ENCODE measurements around the gene PAWR. TPM values are rescaled to one million over a fixed set of nuclear protein-coding genes. Genes with fewer than 3 reads are reported as not detected.

PAWR gene
- total and polyA plus RNA-seq, 2 experiments from 2014 or later: 149 to 180 TPM

DNA sequence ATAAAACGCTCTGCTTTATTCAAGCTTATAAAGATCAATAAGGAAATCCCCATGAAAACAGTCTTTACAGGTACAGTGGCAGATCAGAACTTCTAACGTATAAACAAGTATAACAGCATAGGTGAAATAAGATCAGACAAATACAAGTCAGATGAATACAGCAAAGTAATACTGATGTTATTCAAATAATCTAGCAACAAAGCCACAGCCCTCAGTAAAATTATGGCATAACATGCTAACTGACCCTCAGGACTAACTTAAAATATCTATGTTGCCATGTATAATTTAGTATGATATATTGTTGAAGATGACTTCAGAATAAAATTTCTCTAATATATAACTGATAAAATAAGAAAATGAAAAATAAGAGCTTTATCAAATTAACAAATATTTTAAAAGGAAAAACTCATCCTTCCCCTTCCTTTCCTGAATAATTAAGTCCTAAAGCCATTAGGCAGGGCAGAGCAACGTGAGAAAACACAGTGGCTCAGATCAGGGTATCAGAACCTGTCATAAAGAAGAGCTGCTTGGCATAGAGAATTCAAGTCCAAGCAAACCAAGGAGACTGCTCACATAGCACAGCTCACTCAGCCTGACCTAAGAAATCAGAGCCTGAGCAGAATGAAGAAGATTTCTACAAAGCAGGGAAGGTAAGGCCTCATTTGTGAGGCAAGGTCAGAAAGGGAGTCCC lies 70.7 kb downstream of the PAWR start:
- Mint-ChIP-seq H3K27me3 (ENCODE audit: insufficient read depth, low read depth, poor library complexity) (peaks cover 9% of the 10 kb centered on the region), H3K4me1 (peaks cover 46% of the 10 kb centered on the region)
- DNase-seq (ENCODE audit: low spot score): no peak

DNA sequence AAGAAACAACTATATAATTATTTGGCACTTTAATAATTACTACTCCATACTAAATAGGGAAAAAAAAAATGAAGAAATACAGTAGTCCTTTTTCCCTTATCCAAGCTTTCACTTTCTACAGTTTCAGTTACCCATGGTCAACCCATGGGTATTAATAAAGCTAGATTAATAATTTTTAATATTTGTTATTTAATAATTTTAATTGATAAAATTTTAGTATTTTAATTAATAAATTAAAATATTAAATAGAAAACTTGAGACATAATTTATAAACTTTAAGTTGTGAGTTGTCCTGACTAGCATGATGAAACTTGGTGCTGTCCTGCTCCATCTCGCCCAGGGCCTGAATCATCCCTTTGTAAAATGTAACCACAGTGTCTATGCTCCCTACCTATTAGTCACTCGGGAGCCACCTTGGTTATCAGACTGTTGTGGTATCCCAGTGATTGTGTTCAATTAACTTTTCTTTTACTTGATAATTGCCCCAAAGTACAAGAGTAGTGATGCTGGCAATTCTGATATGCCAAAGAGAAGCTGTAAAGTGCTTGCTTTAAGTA lies 71.8 kb downstream of the PAWR start:
- no peak for TF ChIP-seq NANOG (IDR thresholded peaks at IDR 0.05; ENCODE audit: borderline replicate concordance)
- no peak for TF ChIP-seq JUNB (IDR thresholded peaks at IDR 0.05; ENCODE audit: unreplicated experiment)
- TF ChIP-seq, protein P1, sequence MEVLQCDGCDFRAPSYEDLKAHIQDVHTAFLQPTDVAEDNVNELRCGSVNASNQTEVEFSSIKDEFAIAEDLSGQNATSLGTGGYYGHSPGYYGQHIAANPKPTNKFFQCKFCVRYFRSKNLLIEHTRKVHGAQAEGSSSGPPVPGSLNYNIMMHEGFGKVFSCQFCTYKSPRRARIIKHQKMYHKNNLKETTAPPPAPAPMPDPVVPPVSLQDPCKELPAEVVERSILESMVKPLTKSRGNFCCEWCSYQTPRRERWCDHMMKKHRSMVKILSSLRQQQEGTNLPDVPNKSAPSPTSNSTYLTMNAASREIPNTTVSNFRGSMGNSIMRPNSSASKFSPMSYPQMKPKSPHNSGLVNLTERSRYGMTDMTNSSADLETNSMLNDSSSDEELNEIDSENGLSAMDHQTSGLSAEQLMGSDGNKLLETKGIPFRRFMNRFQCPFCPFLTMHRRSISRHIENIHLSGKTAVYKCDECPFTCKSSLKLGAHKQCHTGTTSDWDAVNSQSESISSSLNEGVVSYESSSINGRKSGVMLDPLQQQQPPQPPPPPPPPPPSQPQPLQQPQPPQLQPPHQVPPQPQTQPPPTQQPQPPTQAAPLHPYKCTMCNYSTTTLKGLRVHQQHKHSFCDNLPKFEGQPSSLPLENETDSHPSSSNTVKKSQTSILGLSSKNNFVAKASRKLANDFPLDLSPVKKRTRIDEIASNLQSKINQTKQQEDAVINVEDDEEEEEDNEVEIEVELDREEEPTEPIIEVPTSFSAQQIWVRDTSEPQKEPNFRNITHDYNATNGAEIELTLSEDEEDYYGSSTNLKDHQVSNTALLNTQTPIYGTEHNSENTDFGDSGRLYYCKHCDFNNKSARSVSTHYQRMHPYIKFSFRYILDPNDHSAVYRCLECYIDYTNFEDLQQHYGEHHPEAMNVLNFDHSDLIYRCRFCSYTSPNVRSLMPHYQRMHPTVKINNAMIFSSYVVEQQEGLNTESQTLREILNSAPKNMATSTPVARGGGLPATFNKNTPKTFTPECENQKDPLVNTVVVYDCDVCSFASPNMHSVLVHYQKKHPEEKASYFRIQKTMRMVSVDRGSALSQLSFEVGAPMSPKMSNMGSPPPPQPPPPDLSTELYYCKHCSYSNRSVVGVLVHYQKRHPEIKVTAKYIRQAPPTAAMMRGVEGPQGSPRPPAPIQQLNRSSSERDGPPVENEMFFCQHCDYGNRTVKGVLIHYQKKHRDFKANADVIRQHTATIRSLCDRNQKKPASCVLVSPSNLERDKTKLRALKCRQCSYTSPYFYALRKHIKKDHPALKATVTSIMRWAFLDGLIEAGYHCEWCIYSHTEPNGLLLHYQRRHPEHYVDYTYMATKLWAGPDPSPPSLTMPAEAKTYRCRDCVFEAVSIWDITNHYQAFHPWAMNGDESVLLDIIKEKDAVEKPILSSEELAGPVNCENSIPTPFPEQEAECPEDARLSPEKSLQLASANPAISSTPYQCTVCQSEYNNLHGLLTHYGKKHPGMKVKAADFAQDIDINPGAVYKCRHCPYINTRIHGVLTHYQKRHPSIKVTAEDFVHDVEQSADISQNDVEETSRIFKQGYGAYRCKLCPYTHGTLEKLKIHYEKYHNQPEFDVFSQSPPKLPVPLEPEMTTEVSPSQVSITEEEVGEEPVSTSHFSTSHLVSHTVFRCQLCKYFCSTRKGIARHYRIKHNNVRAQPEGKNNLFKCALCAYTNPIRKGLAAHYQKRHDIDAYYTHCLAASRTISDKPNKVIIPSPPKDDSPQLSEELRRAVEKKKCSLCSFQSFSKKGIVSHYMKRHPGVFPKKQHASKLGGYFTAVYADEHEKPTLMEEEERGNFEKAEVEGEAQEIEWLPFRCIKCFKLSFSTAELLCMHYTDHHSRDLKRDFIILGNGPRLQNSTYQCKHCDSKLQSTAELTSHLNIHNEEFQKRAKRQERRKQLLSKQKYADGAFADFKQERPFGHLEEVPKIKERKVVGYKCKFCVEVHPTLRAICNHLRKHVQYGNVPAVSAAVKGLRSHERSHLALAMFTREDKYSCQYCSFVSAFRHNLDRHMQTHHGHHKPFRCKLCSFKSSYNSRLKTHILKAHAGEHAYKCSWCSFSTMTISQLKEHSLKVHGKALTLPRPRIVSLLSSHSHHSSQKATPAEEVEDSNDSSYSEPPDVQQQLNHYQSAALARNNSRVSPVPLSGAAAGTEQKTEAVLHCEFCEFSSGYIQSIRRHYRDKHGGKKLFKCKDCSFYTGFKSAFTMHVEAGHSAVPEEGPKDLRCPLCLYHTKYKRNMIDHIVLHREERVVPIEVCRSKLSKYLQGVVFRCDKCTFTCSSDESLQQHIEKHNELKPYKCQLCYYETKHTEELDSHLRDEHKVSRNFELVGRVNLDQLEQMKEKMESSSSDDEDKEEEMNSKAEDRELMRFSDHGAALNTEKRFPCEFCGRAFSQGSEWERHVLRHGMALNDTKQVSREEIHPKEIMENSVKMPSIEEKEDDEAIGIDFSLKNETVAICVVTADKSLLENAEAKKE (CRISPR knock-in tag; IDR thresholded peaks at IDR 0.05): no peak
- no peak for TF ChIP-seq EZH2phosphoT487 (IDR thresholded peaks at IDR 0.05; ENCODE audit: unreplicated experiment)
- no peak for TF ChIP-seq CREB1 (CRISPR knock-in tag; IDR thresholded peaks at IDR 0.05; ENCODE audit: low read depth)
- no peak for TF ChIP-seq POLR2AphosphoS5 (IDR thresholded peaks at IDR 0.05; ENCODE audit: low read depth)
- no peak for TF ChIP-seq STAT1 (IDR thresholded peaks at IDR 0.05; ENCODE audit: unreplicated experiment)
- ATAC-seq (no peak), DNase-seq (ENCODE audit: low spot score) (no peak)
- Histone ChIP-seq H4K20me1 (replicated peaks; ENCODE audit: insufficient read depth) (peaks cover 31% of the 10 kb centered on the region), H2AFZ (no peak overlapping the region), H3K79me2 (replicated peaks; ENCODE audit: insufficient read depth) (peaks cover 99% of the 10 kb centered on the region), H3K36me3 (ENCODE audit: insufficient read depth) (peaks cover 13% of the 10 kb centered on the region), H3K4me1 (ENCODE audit: insufficient read depth) (peaks cover 29% of the 10 kb centered on the region), H3K4me3 (no peak overlapping the region), H3K9me2 (ENCODE audit: insufficient read depth) (no peaks in the 10 kb centered on the region), H3K27me3 (ENCODE audit: insufficient read depth) (no peaks in the 10 kb centered on the region), H3F3A (replicated peaks; ENCODE audit: low read depth) (no peaks in the 10 kb centered on the region), H3K27ac (ENCODE audit: low read depth) (peak overlapping the region; percentile 26; the same call in 1 of the 2 replicates), H3K4me2 (no peak overlapping the region)
- H3K27me3 Mint-ChIP-seq (ENCODE audit: insufficient read depth, low read depth, poor library complexity): peaks cover 9% of the 10 kb centered on the region
- H3K36me3 Mint-ChIP-seq (ENCODE audit: low read depth): peaks cover 37% of the 10 kb centered on the region
- no peak overlapping the region for H3K4me3 Mint-ChIP-seq
- H3K4me1 Mint-ChIP-seq: peaks cover 36% of the 10 kb centered on the region
- no peak overlapping the region for H3K27ac Mint-ChIP-seq
- H3K9me3 Mint-ChIP-seq: no peaks in the 10 kb centered on the region

More for the DNA sequence above, 70.7 kb downstream of the PAWR start:
- H3K36me3 Mint-ChIP-seq (ENCODE audit: low read depth): peaks cover 32% of the 10 kb centered on the region
- TF ChIP-seq, protein P2, sequence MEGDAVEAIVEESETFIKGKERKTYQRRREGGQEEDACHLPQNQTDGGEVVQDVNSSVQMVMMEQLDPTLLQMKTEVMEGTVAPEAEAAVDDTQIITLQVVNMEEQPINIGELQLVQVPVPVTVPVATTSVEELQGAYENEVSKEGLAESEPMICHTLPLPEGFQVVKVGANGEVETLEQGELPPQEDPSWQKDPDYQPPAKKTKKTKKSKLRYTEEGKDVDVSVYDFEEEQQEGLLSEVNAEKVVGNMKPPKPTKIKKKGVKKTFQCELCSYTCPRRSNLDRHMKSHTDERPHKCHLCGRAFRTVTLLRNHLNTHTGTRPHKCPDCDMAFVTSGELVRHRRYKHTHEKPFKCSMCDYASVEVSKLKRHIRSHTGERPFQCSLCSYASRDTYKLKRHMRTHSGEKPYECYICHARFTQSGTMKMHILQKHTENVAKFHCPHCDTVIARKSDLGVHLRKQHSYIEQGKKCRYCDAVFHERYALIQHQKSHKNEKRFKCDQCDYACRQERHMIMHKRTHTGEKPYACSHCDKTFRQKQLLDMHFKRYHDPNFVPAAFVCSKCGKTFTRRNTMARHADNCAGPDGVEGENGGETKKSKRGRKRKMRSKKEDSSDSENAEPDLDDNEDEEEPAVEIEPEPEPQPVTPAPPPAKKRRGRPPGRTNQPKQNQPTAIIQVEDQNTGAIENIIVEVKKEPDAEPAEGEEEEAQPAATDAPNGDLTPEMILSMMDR (conservative IDR thresholded peaks at IDR 0.05; ENCODE audit: low read depth in 2 of 2): no peak
- TF ChIP-seq, protein P3, sequence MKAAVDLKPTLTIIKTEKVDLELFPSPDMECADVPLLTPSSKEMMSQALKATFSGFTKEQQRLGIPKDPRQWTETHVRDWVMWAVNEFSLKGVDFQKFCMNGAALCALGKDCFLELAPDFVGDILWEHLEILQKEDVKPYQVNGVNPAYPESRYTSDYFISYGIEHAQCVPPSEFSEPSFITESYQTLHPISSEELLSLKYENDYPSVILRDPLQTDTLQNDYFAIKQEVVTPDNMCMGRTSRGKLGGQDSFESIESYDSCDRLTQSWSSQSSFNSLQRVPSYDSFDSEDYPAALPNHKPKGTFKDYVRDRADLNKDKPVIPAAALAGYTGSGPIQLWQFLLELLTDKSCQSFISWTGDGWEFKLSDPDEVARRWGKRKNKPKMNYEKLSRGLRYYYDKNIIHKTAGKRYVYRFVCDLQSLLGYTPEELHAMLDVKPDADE (IDR thresholded peaks at IDR 0.05): no peak
- TF ChIP-seq ZNF114 (CRISPR knock-in tag; IDR thresholded peaks at IDR 0.05): no peak
- TF ChIP-seq CREB1 (CRISPR knock-in tag; IDR thresholded peaks at IDR 0.05; ENCODE audit: low read depth): no peak
- no peak for TF ChIP-seq ZNF331 (CRISPR knock-in tag; IDR thresholded peaks at IDR 0.05; ENCODE audit: low read depth)
- TF ChIP-seq EZH2 (IDR thresholded peaks at IDR 0.05; ENCODE audit: low read depth, unreplicated experiment): no peak
- Histone ChIP-seq H3K4me1 (ENCODE audit: insufficient read depth) (peaks cover 39% of the 10 kb centered on the region), H3K27ac (ENCODE audit: low read depth) (no peak overlapping the region), H2AFZ (no peak overlapping the region), H3K4me2 (no peak overlapping the region), H3K4me3 (no peak overlapping the region), H3F3A (replicated peaks; ENCODE audit: low read depth) (no peaks in the 10 kb centered on the region), H3K79me2 (replicated peaks; ENCODE audit: insufficient read depth) (peaks cover 100% of the 10 kb centered on the region), H3K9me2 (ENCODE audit: insufficient read depth) (no peaks in the 10 kb centered on the region), H3K36me3 (ENCODE audit: insufficient read depth) (peaks cover 13% of the 10 kb centered on the region), H3K27me3 (ENCODE audit: insufficient read depth) (no peaks in the 10 kb centered on the region), H4K20me1 (replicated peaks; ENCODE audit: insufficient read depth) (peaks cover 40% of the 10 kb centered on the region)
- no peak for ATAC-seq
- H3K4me3 Mint-ChIP-seq: no peak overlapping the region
- H3K27ac Mint-ChIP-seq: peak overlapping the region; percentile 33; the same call in 1 of the 2 replicates
- no peaks in the 10 kb centered on the region for H3K9me3 Mint-ChIP-seq
